K562 (cell line): ENCODE results near the gene RAPGEF5.

Source experiments
- ARNT ChIP-seq, 2 experiments: fragments of 450-650 bp; IDR thresholded peaks; 2 replicates each; pipeline ENCODE4 v1.6.1; 2016; ENCODE audit warnings: mild to moderate bottlenecking in 1 of 2
- BHLHE40 ChIP-seq: IDR thresholded peaks from 2 replicates; pipeline ENCODE4 v1.6.1; 2011; ENCODE audit warnings: low read length, improper control_type of control experiment
- CREBBP ChIP-seq: IDR thresholded peaks from one replicate; pipeline ENCODE4 v1.6.1; 2012; ENCODE audit warnings: low read depth, mild to moderate bottlenecking, control low read depth, inconsistent platforms, low read length
- EHMT2 ChIP-seq: fragments of 450-650 bp; IDR thresholded peaks from 2 replicates; pipeline ENCODE4 v1.6.1; 2018; ENCODE audit warnings: antibody characterized with exemption
- ERF ChIP-seq: fragments of 450-650 bp; formaldehyde crosslinking; IDR thresholded peaks from 2 replicates; pipeline ENCODE4 v1.4.0; 2020; ENCODE audit warnings: mild to moderate bottlenecking, mixed read lengths
- SIN3A ChIP-seq, 2 experiments: fragments of 150-350 bp in 1 of 2; IDR thresholded peaks; 2 replicates each; pipeline ENCODE4 v1.6.1; 2011 to 2016; ENCODE audit warnings: borderline replicate concordance in 2 of 2, low read depth in 2 of 2, low read length in 2 of 2, mild to moderate bottlenecking in 2 of 2, moderate library complexity in 2 of 2; ENCODE audit not compliant: control insufficient read depth in 1 of 2
- TF ChIP-seq, protein P1 (sequence below): sonication (generic); formaldehyde crosslinking; IDR thresholded peaks from 2 replicates; pipeline ENCODE4 v1.9.0; 2022; ENCODE audit warnings: mild to moderate bottlenecking, missing genetic modification reagents
- TF ChIP-seq, protein P2 (sequence below), 3 experiments: IDR thresholded peaks in 2 of 3; conservative IDR thresholded peaks in 1 of 3; 2 replicates each; pipeline ENCODE4 v1.5.1; 2011 to 2012; ENCODE audit warnings: low read length in 3 of 3, mild to moderate bottlenecking in 3 of 3, control low read depth in 2 of 3, improper control_type of control experiment in 1 of 3, inconsistent platforms in 1 of 3, low read depth in 1 of 3, mixed read lengths in 1 of 3, moderate library complexity in 1 of 3; ENCODE audit not compliant: insufficient read depth in 2 of 3
- TF ChIP-seq, protein P3 (sequence below): fragments of 250-450 bp; sonication (Bioruptor Pico); IDR thresholded peaks from 2 replicates; pipeline ENCODE4 v1.4.0; 2020
- TF ChIP-seq, protein P4 (sequence below): fragments of 250-450 bp; sonication (Bioruptor Pico); IDR thresholded peaks from 2 replicates; pipeline ENCODE4 v1.5.0; 2021

DNA sequence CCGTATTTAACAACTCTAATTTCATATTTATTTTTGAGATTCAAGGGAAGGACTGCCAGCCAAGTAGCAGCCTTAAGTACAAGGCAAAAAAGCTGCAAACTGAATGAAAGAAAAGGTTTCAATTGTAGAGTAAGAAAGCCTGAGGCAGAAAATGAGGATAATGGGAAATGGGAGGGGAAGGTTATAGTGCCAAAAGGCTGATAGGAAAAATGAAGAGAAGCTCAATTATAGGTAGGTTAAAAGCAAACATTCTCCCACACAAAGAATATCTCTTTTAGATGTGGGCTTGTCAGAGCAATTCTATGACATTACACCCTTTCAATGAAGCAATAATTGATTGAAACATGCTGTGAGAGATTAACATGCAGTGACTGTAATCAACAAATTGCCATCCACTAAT lies 175.3 kb downstream of the RAPGEF5 start:
- no peak for TF ChIP-seq ERF (CRISPR knock-in tag)
- TF ChIP-seq, protein P1, sequence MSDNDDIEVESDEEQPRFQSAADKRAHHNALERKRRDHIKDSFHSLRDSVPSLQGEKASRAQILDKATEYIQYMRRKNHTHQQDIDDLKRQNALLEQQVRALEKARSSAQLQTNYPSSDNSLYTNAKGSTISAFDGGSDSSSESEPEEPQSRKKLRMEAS, result no peak
- TF ChIP-seq SIN3A (IDR thresholded peaks at IDR 0.05; ENCODE audit: borderline replicate concordance in 2 of 2, control insufficient read depth in 1 of 2, low read depth in 2 of 2, low read length in 2 of 2), result no peak
- TF ChIP-seq, protein P2, sequence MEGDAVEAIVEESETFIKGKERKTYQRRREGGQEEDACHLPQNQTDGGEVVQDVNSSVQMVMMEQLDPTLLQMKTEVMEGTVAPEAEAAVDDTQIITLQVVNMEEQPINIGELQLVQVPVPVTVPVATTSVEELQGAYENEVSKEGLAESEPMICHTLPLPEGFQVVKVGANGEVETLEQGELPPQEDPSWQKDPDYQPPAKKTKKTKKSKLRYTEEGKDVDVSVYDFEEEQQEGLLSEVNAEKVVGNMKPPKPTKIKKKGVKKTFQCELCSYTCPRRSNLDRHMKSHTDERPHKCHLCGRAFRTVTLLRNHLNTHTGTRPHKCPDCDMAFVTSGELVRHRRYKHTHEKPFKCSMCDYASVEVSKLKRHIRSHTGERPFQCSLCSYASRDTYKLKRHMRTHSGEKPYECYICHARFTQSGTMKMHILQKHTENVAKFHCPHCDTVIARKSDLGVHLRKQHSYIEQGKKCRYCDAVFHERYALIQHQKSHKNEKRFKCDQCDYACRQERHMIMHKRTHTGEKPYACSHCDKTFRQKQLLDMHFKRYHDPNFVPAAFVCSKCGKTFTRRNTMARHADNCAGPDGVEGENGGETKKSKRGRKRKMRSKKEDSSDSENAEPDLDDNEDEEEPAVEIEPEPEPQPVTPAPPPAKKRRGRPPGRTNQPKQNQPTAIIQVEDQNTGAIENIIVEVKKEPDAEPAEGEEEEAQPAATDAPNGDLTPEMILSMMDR (IDR thresholded peaks at IDR 0.05 in 2 of 3, conservative IDR thresholded peaks at IDR 0.05 in 1 of 3; ENCODE audit: insufficient read depth in 2 of 3, low read depth in 1 of 3, low read length in 3 of 3), result no peak
- TF ChIP-seq, protein P3, sequence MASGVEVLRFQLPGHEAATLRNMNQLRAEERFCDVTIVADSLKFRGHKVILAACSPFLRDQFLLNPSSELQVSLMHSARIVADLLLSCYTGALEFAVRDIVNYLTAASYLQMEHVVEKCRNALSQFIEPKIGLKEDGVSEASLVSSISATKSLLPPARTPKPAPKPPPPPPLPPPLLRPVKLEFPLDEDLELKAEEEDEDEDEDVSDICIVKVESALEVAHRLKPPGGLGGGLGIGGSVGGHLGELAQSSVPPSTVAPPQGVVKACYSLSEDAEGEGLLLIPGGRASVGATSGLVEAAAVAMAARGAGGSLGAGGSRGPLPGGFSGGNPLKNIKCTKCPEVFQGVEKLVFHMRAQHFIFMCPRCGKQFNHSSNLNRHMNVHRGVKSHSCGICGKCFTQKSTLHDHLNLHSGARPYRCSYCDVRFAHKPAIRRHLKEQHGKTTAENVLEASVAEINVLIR (CRISPR knock-in tag), result no peak
- no peak for TF ChIP-seq CREBBP
- no peak for TF ChIP-seq EHMT2
- TF ChIP-seq, protein P4, sequence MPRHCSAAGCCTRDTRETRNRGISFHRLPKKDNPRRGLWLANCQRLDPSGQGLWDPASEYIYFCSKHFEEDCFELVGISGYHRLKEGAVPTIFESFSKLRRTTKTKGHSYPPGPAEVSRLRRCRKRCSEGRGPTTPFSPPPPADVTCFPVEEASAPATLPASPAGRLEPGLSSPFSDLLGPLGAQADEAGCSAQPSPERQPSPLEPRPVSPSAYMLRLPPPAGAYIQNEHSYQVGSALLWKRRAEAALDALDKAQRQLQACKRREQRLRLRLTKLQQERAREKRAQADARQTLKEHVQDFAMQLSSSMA (CRISPR knock-in tag), result no peak
- TF ChIP-seq BHLHE40, result no peak
- TF ChIP-seq ARNT (IDR thresholded peaks at IDR 0.05), result no peak
